ENCODE measurements around the gene C2orf80.
"Not testable (repeated sequence)": the region's sequence is repeated elsewhere in the genome, so short reads cannot be mapped to it uniquely, and the experiment has no call there.

- TF ChIP-seq CTCF (IDR thresholded peaks at IDR 0.05; ENCODE audit: poor library complexity, severe bottlenecking); EP300 (conservative IDR thresholded peaks at IDR 0.05; ENCODE audit: poor library complexity, severe bottlenecking); EZH2 (IDR thresholded peaks at IDR 0.05; ENCODE audit: borderline replicate concordance, insufficient read depth, low read length, poor library complexity, severe bottlenecking); POLR2AphosphoS5 (IDR thresholded peaks at IDR 0.05); SMC3 (conservative IDR thresholded peaks at IDR 0.05; ENCODE audit: poor library complexity); TAF1 (IDR thresholded peaks at IDR 0.05; ENCODE audit: low read depth); RAD21 (conservative IDR thresholded peaks at IDR 0.05): not testable (repeated sequence)
- TF ChIP-seq, protein P1, sequence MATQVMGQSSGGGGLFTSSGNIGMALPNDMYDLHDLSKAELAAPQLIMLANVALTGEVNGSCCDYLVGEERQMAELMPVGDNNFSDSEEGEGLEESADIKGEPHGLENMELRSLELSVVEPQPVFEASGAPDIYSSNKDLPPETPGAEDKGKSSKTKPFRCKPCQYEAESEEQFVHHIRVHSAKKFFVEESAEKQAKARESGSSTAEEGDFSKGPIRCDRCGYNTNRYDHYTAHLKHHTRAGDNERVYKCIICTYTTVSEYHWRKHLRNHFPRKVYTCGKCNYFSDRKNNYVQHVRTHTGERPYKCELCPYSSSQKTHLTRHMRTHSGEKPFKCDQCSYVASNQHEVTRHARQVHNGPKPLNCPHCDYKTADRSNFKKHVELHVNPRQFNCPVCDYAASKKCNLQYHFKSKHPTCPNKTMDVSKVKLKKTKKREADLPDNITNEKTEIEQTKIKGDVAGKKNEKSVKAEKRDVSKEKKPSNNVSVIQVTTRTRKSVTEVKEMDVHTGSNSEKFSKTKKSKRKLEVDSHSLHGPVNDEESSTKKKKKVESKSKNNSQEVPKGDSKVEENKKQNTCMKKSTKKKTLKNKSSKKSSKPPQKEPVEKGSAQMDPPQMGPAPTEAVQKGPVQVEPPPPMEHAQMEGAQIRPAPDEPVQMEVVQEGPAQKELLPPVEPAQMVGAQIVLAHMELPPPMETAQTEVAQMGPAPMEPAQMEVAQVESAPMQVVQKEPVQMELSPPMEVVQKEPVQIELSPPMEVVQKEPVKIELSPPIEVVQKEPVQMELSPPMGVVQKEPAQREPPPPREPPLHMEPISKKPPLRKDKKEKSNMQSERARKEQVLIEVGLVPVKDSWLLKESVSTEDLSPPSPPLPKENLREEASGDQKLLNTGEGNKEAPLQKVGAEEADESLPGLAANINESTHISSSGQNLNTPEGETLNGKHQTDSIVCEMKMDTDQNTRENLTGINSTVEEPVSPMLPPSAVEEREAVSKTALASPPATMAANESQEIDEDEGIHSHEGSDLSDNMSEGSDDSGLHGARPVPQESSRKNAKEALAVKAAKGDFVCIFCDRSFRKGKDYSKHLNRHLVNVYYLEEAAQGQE (IDR thresholded peaks at IDR 0.05; ENCODE audit: borderline replicate concordance) = not testable (repeated sequence)
Measured at GRCh38 chr2:208117390-208117789, 72.4 kb downstream of the C2orf80 start.

Measured in neural cell (in vitro differentiated cells).